MCF 10A (cell line): ENCODE results near the gene F11R. TPM values are rescaled to one million over a fixed set of nuclear protein-coding genes. Genes with fewer than 3 reads are reported as not detected.
A peak's percentile ranks its signal among the peaks of the same experiment; 100 is the strongest.

Experiments
- BruUV-seq: library from RNA; stranded (reverse); fragments of 400-500 nt; replicated peaks from 2 replicates; lab custom pipeline; 2021; lab: Mats Ljungman, UMichigan
- CTCF ChIA-PET: fragments of 300-600 bp; sonication (Branson Sonifier 250); formaldehyde crosslinking; extraction: SDS; loops from one replicate; lab custom pipeline; 2021; ENCODE audit warnings: antibody characterized with exemption, inconsistent platforms; lab: Yijun Ruan, JAX
- POLR2A ChIA-PET: fragments of 300-600, 350-650 bp; sonication (Branson Sonifier 250); formaldehyde crosslinking; extraction: SDS; loops from one replicate; lab custom pipeline; 2020; ENCODE audit warnings: antibody characterized with exemption, inconsistent platforms; lab: Yijun Ruan, JAX
- DNase-seq: peaks from one replicate; pipeline ENCODE4 v3.0.0-alpha.2; 2018; ENCODE audit not compliant: unreplicated experiment
- H3K27ac Mint-ChIP-seq: one replicate; pipeline ENCODE4 v1.8.0; 2022; ENCODE audit warnings: mild to moderate bottlenecking, low read depth, mixed read lengths; ENCODE audit not compliant: unreplicated experiment
- H3K27me3 Mint-ChIP-seq: one replicate; pipeline ENCODE4 v1.8.0; 2022; ENCODE audit warnings: mixed read lengths; ENCODE audit not compliant: insufficient read depth, unreplicated experiment
- H3K36me3 Mint-ChIP-seq: one replicate; pipeline ENCODE4 v1.8.0; 2022; ENCODE audit warnings: mild to moderate bottlenecking, moderate library complexity, mixed read lengths; ENCODE audit not compliant: insufficient read depth, unreplicated experiment
- H3K4me1 Mint-ChIP-seq: one replicate; pipeline ENCODE4 v1.8.0; 2022; ENCODE audit warnings: mixed read lengths; ENCODE audit not compliant: insufficient read depth, unreplicated experiment
- H3K4me3 Mint-ChIP-seq: one replicate; pipeline ENCODE4 v1.8.0; 2022; ENCODE audit warnings: mild to moderate bottlenecking, moderate library complexity, mixed read lengths; ENCODE audit not compliant: unreplicated experiment
- H3K9me3 Mint-ChIP-seq: one replicate; pipeline ENCODE4 v1.8.0; 2022; ENCODE audit warnings: mixed read lengths; ENCODE audit not compliant: unreplicated experiment
- CTCF ChIP-seq: fragments of 200-600 bp; IDR thresholded peaks from one replicate; pipeline ENCODE4 v1.8.0; 2022; ENCODE audit warnings: antibody characterized with exemption, mild to moderate bottlenecking; ENCODE audit not compliant: unreplicated experiment
- intact Hi-C: fragments of 100-400 bp; cut with micrococcal nuclease; formaldehyde crosslinking; loops from 2 replicates; pipeline ENCODE4 v1.14.1; 2022
- total RNA-seq: library from RNA; stranded (reverse); gene quantifications from 2 replicates; pipeline ENCODE4 v1.2.3, GENCODE V29; 2022

F11R gene
- total RNA-seq, 1 experiment from 2014 or later = 73.6 TPM

GRCh38 chr1:161047436-161048420, 26.8 kb upstream of the F11R start:
- no TSS peak for BruUV-seq
- TF ChIP-seq CTCF = no peak
- H3K27me3 Mint-ChIP-seq = no peaks in the 10 kb centered on the region
- intact Hi-C loops = loop anchor here (10.0 kb wide), 1 partner anchor 87 kb away; the partner anchor contains the start of gene DEDD
- CTCF ChIA-PET = interaction anchor here (0.5 to 5.0 kb wide), 13 partner anchors 10 to 855 kb away, joined by 3 to 58 read pairs (median 4); partner anchors contain the start of genes KLHDC9 and PPOX
- no peak overlapping the region for H3K4me3 Mint-ChIP-seq
- DNase-seq = no peak
- POLR2A ChIA-PET = interaction anchor here (0.6 to 7.3 kb wide), 15 partner anchors 11 to 96 kb away, joined by 3 to 371 read pairs (median 13); partner anchors contain the start of genes DEDD, F11R and KLHDC9
- H3K4me1 Mint-ChIP-seq = peaks cover 6% of the 10 kb centered on the region
- no peak overlapping the region for H3K27ac Mint-ChIP-seq
- H3K36me3 Mint-ChIP-seq = no peaks in the 10 kb centered on the region
- peaks cover 10% of the 10 kb centered on the region for H3K9me3 Mint-ChIP-seq

GRCh38 chr1:161046605-161047228, 25.8 kb upstream of the F11R start:
- H3K27ac Mint-ChIP-seq = peak overlapping the region; percentile 99
- BruUV-seq = no TSS peak
- H3K9me3 Mint-ChIP-seq = peaks cover 10% of the 10 kb centered on the region
- peak overlapping the region; percentile 93 for H3K4me3 Mint-ChIP-seq
- CTCF ChIA-PET = interaction anchor here (0.5 to 5.0 kb wide), 18 partner anchors 8 to 1560 kb away, joined by 3 to 58 read pairs (median 4); partner anchors contain the start of genes F11R, KLHDC9 and PPOX
- POLR2A ChIA-PET = interaction anchor here (0.6 to 7.3 kb wide), 39 partner anchors 8 to 705 kb away, joined by 3 to 371 read pairs (median 8); partner anchors contain the start of genes DEDD, F11R, KLHDC9 and NDUFS2
- TF ChIP-seq CTCF = no peak
- peaks cover 2% of the 10 kb centered on the region for H3K36me3 Mint-ChIP-seq
- no peaks in the 10 kb centered on the region for H3K27me3 Mint-ChIP-seq
- peaks cover 15% of the 10 kb centered on the region for H3K4me1 Mint-ChIP-seq
- DNase-seq = no peak
- intact Hi-C loops = loop anchor here (10.0 kb wide), 1 partner anchor 88 kb away; the partner anchor contains the start of gene DEDD

GRCh38 chr1:161045736-161046604, 25.0 kb upstream of the F11R start, which contains the start of gene USF1:
Gene USF1 (minus strand): TSS chr1:161045977. CDS start chr1:161043275, 2,702 bp downstream.
- Mint-ChIP-seq H3K9me3 (peaks cover 10% of the 10 kb centered on the region), H3K27me3 (no peaks in the 10 kb centered on the region), H3K4me3 (peak within 1 kb of the TSS; percentile 93), H3K27ac (peak within 1 kb of the TSS; percentile 99), H3K36me3 (peaks cover 10% of the 10 kb centered on the region), H3K4me1 (peaks cover 18% of the 10 kb centered on the region)
- intact Hi-C loops = loop anchor here (1.0 to 10.0 kb wide), 3 partner anchors 51 to 89 kb away; partner anchors contain the start of gene DEDD
- peak; percentile 99 for DNase-seq
- TSS peak; percentile 89 for BruUV-seq
- POLR2A ChIA-PET = interaction anchor here (0.6 to 7.3 kb wide), 42 partner anchors 9 to 704 kb away, joined by 3 to 371 read pairs (median 7); partner anchors contain the start of genes DEDD, F11R, KLHDC9 and NDUFS2
- TF ChIP-seq CTCF = no peak
- CTCF ChIA-PET = interaction anchor here (0.5 to 5.0 kb wide), 27 partner anchors 8 to 1561 kb away, joined by 3 to 58 read pairs (median 4); partner anchors contain the start of genes F11R, KLHDC9, NIT1 and PFDN2
